HepG2 (cell line): ENCODE data around the gene PPP1R13B. TPM values are rescaled to one million over a fixed set of nuclear protein-coding genes. Genes with fewer than 3 reads are reported as not detected.

ENCODE experiments used
- GABPB1 ChIP-seq: IDR thresholded peaks from 2 replicates; pipeline ENCODE4 v1.6.1; 2016; ENCODE audit warnings: mild to moderate bottlenecking, missing genetic modification reagents, moderate library complexity, missing compliant biosample characterization
- MED1 ChIP-seq: sonication (generic); formaldehyde crosslinking; IDR thresholded peaks from 2 replicates; pipeline ENCODE4 v1.4.0; 2020; ENCODE audit warnings: missing genetic modification reagents
- MED8 ChIP-seq: sonication (generic); formaldehyde crosslinking; IDR thresholded peaks from 2 replicates; pipeline ENCODE4 v1.8.1; 2023; ENCODE audit warnings: mild to moderate bottlenecking, missing genetic modification reagents; ENCODE audit not compliant: insufficient replicate concordance
- NFYC ChIP-seq: IDR thresholded peaks from 2 replicates; pipeline ENCODE4 v1.6.1; 2016; ENCODE audit warnings: missing genetic modification reagents, missing compliant biosample characterization
- NONO ChIP-seq, 2 experiments: fragments of 450-650 bp in 1 of 2; sonication (generic) in 1 of 2; formaldehyde crosslinking in 1 of 2; IDR thresholded peaks in 1 of 2; conservative IDR thresholded peaks in 1 of 2; 2 replicates each; pipeline versions ENCODE4 v1.6.1 to v1.8.0; 2017 to 2022; ENCODE audit warnings: mild to moderate bottlenecking in 1 of 2, missing genetic modification reagents in 1 of 2, moderate library complexity in 1 of 2
- PHF20 ChIP-seq: sonication (generic); formaldehyde crosslinking; IDR thresholded peaks from 2 replicates; pipeline ENCODE4 v1.5.0; 2020; ENCODE audit warnings: mild to moderate bottlenecking, missing genetic modification reagents
- POLR2A ChIP-seq, 2 experiments: IDR thresholded peaks; 2 replicates each; pipeline ENCODE4 v1.6.1; 2011; ENCODE audit warnings: low read depth in 2 of 2, low read length in 2 of 2, mild to moderate bottlenecking in 1 of 2, moderate library complexity in 1 of 2; ENCODE audit not compliant: insufficient read depth in 1 of 2
- RBAK ChIP-seq: sonication (generic); formaldehyde crosslinking; IDR thresholded peaks from 2 replicates; pipeline ENCODE4 v1.5.1; 2020; ENCODE audit warnings: mild to moderate bottlenecking, missing genetic modification reagents
- SAFB2 ChIP-seq: sonication (generic); formaldehyde crosslinking; IDR thresholded peaks from 2 replicates; pipeline ENCODE4 v1.5.1; 2020; ENCODE audit warnings: missing genetic modification reagents, low read depth, mild to moderate bottlenecking, borderline replicate concordance
- TOE1 ChIP-seq: sonication (generic); formaldehyde crosslinking; IDR thresholded peaks from 2 replicates; pipeline ENCODE4 v1.4.0; 2020; ENCODE audit warnings: mild to moderate bottlenecking, missing genetic modification reagents
- TP53 ChIP-seq: sonication (generic); formaldehyde crosslinking; conservative IDR thresholded peaks from 2 replicates; pipeline ENCODE4 v1.4.0; 2020; ENCODE audit warnings: missing genetic modification reagents
- U2AF2 ChIP-seq: fragments of 200-400 bp; formaldehyde crosslinking; IDR thresholded peaks from 2 replicates; pipeline ENCODE4 v1.6.1; 2017; ENCODE audit warnings: low read depth, mild to moderate bottlenecking, low read length
- XRCC5 ChIP-seq: fragments of 200-400 bp; formaldehyde crosslinking; optimal IDR thresholded peaks from 2 replicates; pipeline ENCODE3; 2017; ENCODE audit warnings: mild to moderate bottlenecking, low read length
- YY1 ChIP-seq: IDR thresholded peaks from 2 replicates; pipeline ENCODE4 v1.6.1; 2011; ENCODE audit warnings: low read length, low read depth, moderate library complexity, mild to moderate bottlenecking; ENCODE audit not compliant: insufficient read depth, insufficient replicate concordance
- ZFAT ChIP-seq: sonication (generic); formaldehyde crosslinking; conservative IDR thresholded peaks from 2 replicates; pipeline ENCODE4 v1.8.1; 2023; ENCODE audit warnings: missing genetic modification reagents, inconsistent platforms
- ZFY ChIP-seq: sonication (generic); formaldehyde crosslinking; IDR thresholded peaks from 2 replicates; pipeline ENCODE4 v1.4.0; 2020; ENCODE audit warnings: missing genetic modification reagents
- ZNF12 ChIP-seq: sonication (generic); formaldehyde crosslinking; IDR thresholded peaks from 2 replicates; pipeline ENCODE4 v1.5.0; 2020; ENCODE audit warnings: missing genetic modification reagents
- ZNF563 ChIP-seq: sonication (generic); formaldehyde crosslinking; IDR thresholded peaks from 2 replicates; pipeline ENCODE4 v1.8.0; 2022; ENCODE audit warnings: mild to moderate bottlenecking, moderate library complexity, missing genetic modification reagents
- ZNF674 ChIP-seq: sonication (generic); formaldehyde crosslinking; IDR thresholded peaks from 2 replicates; pipeline ENCODE4 v1.5.0; 2020; ENCODE audit warnings: low read depth, mild to moderate bottlenecking, missing genetic modification reagents
- ZNF782 ChIP-seq: sonication (generic); formaldehyde crosslinking; IDR thresholded peaks from 2 replicates; pipeline ENCODE4 v1.4.0; 2020; ENCODE audit warnings: missing genetic modification reagents, mild to moderate bottlenecking, borderline replicate concordance
- polyA plus RNA-seq, 8 experiments: library from polyadenylated mRNA; depleted of rRNA in 3 of 8; stranded (reverse) in 7 of 8; unstranded in 1 of 8; fragments of >200 nt; fragmentation: Illumina TruSeq in 4 of 8; extraction: Trizol in 4 of 8; gene quantifications; 2 replicates each; pipeline versions ENCODE4 v1.2.1 to v1.2.3, GENCODE V29; 2011 to 2016; ENCODE audit warnings: low read depth in 4 of 8, missing spikeins in 1 of 8, mixed read lengths in 1 of 8; ENCODE audit not compliant: insufficient read depth in 1 of 8
- total RNA-seq, 5 experiments: library from RNA; depleted of rRNA; stranded (reverse); fragments of >200 nt; fragmentation: Illumina TruSeq; extraction: Trizol; gene quantifications; 2 replicates each; pipeline ENCODE4 v1.2.3, GENCODE V29; 2016; ENCODE audit warnings: low read depth in 1 of 5
- TF ChIP-seq, protein P1 (sequence below): sonication (generic); formaldehyde crosslinking; IDR thresholded peaks from 2 replicates; pipeline ENCODE4 v1.4.0; 2020; ENCODE audit warnings: mild to moderate bottlenecking, missing genetic modification reagents
- TF ChIP-seq, protein P2 (sequence below): sonication (generic); formaldehyde crosslinking; IDR thresholded peaks from 2 replicates; pipeline ENCODE4 v1.8.0; 2023; ENCODE audit warnings: mild to moderate bottlenecking, missing genetic modification reagents
- TF ChIP-seq, protein P3 (sequence below): fragments of 450-650 bp; IDR thresholded peaks from 2 replicates; pipeline ENCODE4 v1.6.1; 2017; ENCODE audit warnings: mild to moderate bottlenecking
- TF ChIP-seq, protein P4 (sequence below): sonication (generic); formaldehyde crosslinking; IDR thresholded peaks from 2 replicates; pipeline ENCODE4 v1.5.1; 2020; ENCODE audit warnings: mild to moderate bottlenecking, missing genetic modification reagents, moderate library complexity

Gene PPP1R13B
- total and polyA plus RNA-seq, 2 of the 13 experiments (the other 11 are each of a cell fraction or from before 2014, with no cell fraction given), result 4.6 to 9.4 TPM

DNA sequence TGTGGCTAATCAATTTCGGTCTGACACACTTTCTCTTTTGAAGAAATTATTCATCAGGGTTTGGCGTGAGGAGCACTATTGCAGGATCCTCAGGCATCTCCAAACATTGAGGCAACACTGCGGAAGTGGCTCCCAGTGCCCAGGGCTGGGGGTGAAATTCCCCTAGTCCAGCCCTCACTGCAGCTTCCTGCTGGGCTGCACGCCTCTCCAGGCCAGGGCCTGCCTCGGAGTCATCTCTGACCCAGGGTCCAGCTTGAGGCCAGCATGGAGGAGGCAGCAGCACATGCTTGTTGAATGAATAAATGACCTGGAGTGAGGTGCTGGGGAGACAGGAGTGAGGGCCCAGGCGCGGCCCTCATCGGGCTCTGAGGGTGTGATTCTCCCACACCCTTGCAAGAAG is 44.9 kb upstream of the PPP1R13B start (continued):
- TF ChIP-seq ZFAT (CRISPR knock-in tag), result no peak
- TF ChIP-seq, protein P1, sequence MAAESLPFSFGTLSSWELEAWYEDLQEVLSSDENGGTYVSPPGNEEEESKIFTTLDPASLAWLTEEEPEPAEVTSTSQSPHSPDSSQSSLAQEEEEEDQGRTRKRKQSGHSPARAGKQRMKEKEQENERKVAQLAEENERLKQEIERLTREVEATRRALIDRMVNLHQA (CRISPR knock-in tag), result no peak
- TF ChIP-seq ZNF674 (CRISPR knock-in tag), result no peak
- no peak for TF ChIP-seq ZNF12 (CRISPR knock-in tag)
- TF ChIP-seq NFYC, result no peak
- no peak for TF ChIP-seq TP53 (CRISPR knock-in tag)
- TF ChIP-seq NONO (IDR thresholded peaks at IDR 0.05), result no peak
- no peak for TF ChIP-seq NONO (CRISPR knock-in tag; conservative IDR thresholded peaks at IDR 0.05)
- TF ChIP-seq U2AF2, result no peak
- TF ChIP-seq RBAK, result no peak
- TF ChIP-seq, protein P2, sequence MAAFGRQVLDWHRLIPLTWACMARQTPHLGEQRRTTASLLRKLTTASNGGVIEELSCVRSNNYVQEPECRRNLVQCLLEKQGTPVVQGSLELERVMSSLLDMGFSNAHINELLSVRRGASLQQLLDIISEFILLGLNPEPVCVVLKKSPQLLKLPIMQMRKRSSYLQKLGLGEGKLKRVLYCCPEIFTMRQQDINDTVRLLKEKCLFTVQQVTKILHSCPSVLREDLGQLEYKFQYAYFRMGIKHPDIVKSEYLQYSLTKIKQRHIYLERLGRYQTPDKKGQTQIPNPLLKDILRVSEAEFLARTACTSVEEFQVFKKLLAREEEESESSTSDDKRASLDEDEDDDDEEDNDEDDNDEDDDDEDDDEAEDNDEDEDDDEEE (CRISPR knock-in tag), result no peak
- no peak for TF ChIP-seq YY1
- peak; percentile 26; the same call in 1 of the 2 replicates for TF ChIP-seq PHF20
- peak; percentile 38; the same call in 1 of the 2 replicates for TF ChIP-seq GABPB1
- TF ChIP-seq, protein P3, sequence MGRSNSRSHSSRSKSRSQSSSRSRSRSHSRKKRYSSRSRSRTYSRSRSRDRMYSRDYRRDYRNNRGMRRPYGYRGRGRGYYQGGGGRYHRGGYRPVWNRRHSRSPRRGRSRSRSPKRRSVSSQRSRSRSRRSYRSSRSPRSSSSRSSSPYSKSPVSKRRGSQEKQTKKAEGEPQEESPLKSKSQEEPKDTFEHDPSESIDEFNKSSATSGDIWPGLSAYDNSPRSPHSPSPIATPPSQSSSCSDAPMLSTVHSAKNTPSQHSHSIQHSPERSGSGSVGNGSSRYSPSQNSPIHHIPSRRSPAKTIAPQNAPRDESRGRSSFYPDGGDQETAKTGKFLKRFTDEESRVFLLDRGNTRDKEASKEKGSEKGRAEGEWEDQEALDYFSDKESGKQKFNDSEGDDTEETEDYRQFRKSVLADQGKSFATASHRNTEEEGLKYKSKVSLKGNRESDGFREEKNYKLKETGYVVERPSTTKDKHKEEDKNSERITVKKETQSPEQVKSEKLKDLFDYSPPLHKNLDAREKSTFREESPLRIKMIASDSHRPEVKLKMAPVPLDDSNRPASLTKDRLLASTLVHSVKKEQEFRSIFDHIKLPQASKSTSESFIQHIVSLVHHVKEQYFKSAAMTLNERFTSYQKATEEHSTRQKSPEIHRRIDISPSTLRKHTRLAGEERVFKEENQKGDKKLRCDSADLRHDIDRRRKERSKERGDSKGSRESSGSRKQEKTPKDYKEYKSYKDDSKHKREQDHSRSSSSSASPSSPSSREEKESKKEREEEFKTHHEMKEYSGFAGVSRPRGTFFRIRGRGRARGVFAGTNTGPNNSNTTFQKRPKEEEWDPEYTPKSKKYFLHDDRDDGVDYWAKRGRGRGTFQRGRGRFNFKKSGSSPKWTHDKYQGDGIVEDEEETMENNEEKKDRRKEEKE, result no peak
- TF ChIP-seq SAFB2 (CRISPR knock-in tag), result no peak
- peak; percentile 15 for TF ChIP-seq XRCC5
- no peak for TF ChIP-seq MED8 (CRISPR knock-in tag)
- no peak for TF ChIP-seq ZNF563 (CRISPR knock-in tag)
- no peak for TF ChIP-seq ZNF782
- TF ChIP-seq POLR2A (IDR thresholded peaks at IDR 0.05; ENCODE audit: insufficient read depth in 1 of 2, low read depth in 2 of 2, low read length in 2 of 2), result no peak
- TF ChIP-seq, protein P4, sequence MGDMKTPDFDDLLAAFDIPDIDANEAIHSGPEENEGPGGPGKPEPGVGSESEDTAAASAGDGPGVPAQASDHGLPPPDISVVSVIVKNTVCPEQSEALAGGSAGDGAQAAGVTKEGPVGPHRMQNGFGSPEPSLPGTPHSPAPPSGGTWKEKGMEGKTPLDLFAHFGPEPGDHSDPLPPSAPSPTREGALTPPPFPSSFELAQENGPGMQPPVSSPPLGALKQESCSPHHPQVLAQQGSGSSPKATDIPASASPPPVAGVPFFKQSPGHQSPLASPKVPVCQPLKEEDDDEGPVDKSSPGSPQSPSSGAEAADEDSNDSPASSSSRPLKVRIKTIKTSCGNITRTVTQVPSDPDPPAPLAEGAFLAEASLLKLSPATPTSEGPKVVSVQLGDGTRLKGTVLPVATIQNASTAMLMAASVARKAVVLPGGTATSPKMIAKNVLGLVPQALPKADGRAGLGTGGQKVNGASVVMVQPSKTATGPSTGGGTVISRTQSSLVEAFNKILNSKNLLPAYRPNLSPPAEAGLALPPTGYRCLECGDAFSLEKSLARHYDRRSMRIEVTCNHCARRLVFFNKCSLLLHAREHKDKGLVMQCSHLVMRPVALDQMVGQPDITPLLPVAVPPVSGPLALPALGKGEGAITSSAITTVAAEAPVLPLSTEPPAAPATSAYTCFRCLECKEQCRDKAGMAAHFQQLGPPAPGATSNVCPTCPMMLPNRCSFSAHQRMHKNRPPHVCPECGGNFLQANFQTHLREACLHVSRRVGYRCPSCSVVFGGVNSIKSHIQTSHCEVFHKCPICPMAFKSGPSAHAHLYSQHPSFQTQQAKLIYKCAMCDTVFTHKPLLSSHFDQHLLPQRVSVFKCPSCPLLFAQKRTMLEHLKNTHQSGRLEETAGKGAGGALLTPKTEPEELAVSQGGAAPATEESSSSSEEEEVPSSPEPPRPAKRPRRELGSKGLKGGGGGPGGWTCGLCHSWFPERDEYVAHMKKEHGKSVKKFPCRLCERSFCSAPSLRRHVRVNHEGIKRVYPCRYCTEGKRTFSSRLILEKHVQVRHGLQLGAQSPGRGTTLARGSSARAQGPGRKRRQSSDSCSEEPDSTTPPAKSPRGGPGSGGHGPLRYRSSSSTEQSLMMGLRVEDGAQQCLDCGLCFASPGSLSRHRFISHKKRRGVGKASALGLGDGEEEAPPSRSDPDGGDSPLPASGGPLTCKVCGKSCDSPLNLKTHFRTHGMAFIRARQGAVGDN (CRISPR knock-in tag), result peak; percentile 52; the same call in 1 of the 2 replicates
- peak; percentile 71; the same call in 1 of the 2 replicates for TF ChIP-seq MED1 (CRISPR knock-in tag)
- TF ChIP-seq TOE1 (CRISPR knock-in tag), result no peak
- peak; percentile 45; the same call in 1 of the 2 replicates for TF ChIP-seq ZFY
